ENCODE data around the gene C1orf216. TPM values are rescaled to one million over a fixed set of nuclear protein-coding genes. Genes with fewer than 3 reads are reported as not detected.
"Not testable (repeated sequence)": the region's sequence is repeated elsewhere in the genome, so short reads cannot be mapped to it uniquely, and the experiment has no call there.

The C1orf216 gene
- total and polyA plus RNA-seq, 2 donors (not counting 1 experiment from before 2014, with no cell fraction given): 2.2 to 5.4 TPM

DNA sequence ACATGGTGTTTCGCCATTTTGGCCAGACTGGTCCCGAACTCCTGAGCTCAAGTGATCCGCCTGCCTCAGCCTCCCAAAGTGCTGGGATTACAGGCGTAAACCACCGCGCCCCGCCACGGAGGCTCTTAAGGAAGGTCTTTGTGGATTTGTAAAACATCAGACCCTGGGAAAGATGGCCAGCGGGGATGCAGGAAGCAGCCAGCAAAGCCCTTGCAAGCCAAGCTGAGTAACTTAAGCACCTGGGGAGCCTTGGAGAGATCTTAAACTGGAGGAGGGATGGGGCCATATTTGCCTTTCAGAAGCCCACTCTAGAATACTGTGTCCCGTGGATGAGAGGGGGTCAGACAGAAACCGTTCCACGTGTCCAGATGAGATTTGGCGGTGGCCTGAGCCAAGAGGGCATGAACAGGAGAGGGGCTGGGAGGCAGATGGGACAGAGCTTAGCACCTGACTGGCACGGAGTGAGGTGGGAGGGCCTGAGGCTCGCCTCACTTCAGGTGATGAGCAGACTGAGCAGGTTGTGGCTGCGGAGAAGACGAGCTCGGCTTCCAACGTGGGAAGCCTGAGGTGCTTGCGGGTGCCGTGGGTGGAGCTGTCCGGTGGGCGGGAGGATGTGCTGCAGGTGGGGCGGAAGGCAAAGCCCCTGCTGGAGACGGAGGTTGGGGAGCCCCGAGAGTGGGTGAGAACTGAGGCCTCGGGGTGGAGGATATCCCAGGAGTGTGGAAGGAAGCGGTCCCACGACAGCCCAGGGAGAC, 11.7 kb downstream of the C1orf216 start:
- peaks cover 50% of the 10 kb centered on the region for H3K27me3 Mint-ChIP-seq
- H3K36me3 ChIP-seq (replicated peaks in 1 of 2; ENCODE audit: control extremely low read depth in 1 of 2, control insufficient read depth in 1 of 2, extremely low read depth in 1 of 2, insufficient read depth in 2 of 2, low read length in 1 of 2): no peaks in the 10 kb centered on the region

DNA sequence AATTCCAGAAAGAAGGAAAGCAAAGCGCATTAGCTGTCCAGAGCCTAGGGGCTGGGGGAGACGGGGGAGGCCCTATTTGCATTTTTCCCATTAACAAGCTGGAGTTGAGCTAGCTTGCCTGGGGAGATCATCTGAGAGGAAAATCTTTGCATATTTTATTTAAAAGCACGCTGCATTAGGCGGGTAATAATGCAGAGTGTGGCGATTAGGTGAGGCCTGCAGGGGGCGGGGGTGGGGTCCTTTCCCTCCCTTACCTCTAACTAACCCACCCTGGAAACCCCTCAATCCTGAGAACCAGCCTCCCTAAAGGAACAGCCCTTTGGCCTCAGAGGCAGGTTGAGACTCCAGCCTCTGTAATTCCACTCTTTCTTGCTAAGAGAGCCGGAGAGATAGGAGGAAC, 16.2 kb downstream of the C1orf216 start:
- no peak for DNase-seq
- no peak for ATAC-seq (ENCODE audit: low read depth)
- H3K4me1 Mint-ChIP-seq: peaks cover 9% of the 10 kb centered on the region
- Histone ChIP-seq H3K4me2 (replicated peaks; ENCODE audit: low read depth, low read length, poor library complexity, severe bottlenecking) (no peak overlapping the region), H2AFZ (ENCODE audit: insufficient read depth, low read depth, low read length, poor library complexity, severe bottlenecking) (no peak overlapping the region), H3K27me3 (replicated peaks in 1 of 4; ENCODE audit: control extremely low read depth in 1 of 4, control insufficient read depth in 3 of 4, insufficient read depth in 4 of 4, low read length in 3 of 4) (peaks cover 0 to 47% (median 38%) of the 10 kb centered on the region in 4 experiments), H3K27ac (ENCODE audit: low read length in 2 of 2) (no peak overlapping the region), H4K20me1 (ENCODE audit: control insufficient read depth, insufficient read depth, low read length, poor library complexity, severe bottlenecking) (no peaks in the 10 kb centered on the region), H3K4me3 (ENCODE audit: control extremely low read depth in 1 of 5, extremely low read depth in 1 of 5, insufficient read depth in 1 of 5, low read depth in 2 of 5, low read length in 4 of 5) (no peak overlapping the region), H3K4me1 (ENCODE audit: control insufficient read depth in 2 of 2, insufficient read depth in 2 of 2, low read length in 2 of 2) (peaks cover 6 to 7% of the 10 kb centered on the region in 2 donors), H3K36me3 (replicated peaks in 1 of 2; ENCODE audit: control extremely low read depth in 1 of 2, control insufficient read depth in 1 of 2, extremely low read depth in 1 of 2, insufficient read depth in 2 of 2, low read length in 1 of 2) (no peaks in the 10 kb centered on the region), H3K79me2 (ENCODE audit: control insufficient read depth, insufficient read depth, low read length) (no peaks in the 10 kb centered on the region), H3K9me3 (ENCODE audit: control extremely low read depth in 1 of 3, control insufficient read depth in 2 of 3, insufficient read depth in 1 of 3, low read length in 2 of 3) (peaks cover 0 to 2% (median 0%) of the 10 kb centered on the region in 3 donors), H3K9ac (ENCODE audit: low read length) (no peak overlapping the region)
- ChIA-PET CTCF (interaction anchor here (1.6 kb wide), 1 partner anchor 13 kb away, joined by 4 read pairs; no protein-coding TSS in a partner anchor), POLR2A (no interaction called here)
- no peak overlapping the region for H3K27ac Mint-ChIP-seq
- intact Hi-C loops (cut with micrococcal nuclease): no loop called here
- no peaks in the 10 kb centered on the region for H3K9me3 Mint-ChIP-seq (ENCODE audit: insufficient read depth)
- H3K27me3 Mint-ChIP-seq: peaks cover 66% of the 10 kb centered on the region
- WGBS (ENCODE audit: insufficient coverage): no CpG with 5 or more reads among the region's 7 CpGs
- TF ChIP-seq, protein P1, sequence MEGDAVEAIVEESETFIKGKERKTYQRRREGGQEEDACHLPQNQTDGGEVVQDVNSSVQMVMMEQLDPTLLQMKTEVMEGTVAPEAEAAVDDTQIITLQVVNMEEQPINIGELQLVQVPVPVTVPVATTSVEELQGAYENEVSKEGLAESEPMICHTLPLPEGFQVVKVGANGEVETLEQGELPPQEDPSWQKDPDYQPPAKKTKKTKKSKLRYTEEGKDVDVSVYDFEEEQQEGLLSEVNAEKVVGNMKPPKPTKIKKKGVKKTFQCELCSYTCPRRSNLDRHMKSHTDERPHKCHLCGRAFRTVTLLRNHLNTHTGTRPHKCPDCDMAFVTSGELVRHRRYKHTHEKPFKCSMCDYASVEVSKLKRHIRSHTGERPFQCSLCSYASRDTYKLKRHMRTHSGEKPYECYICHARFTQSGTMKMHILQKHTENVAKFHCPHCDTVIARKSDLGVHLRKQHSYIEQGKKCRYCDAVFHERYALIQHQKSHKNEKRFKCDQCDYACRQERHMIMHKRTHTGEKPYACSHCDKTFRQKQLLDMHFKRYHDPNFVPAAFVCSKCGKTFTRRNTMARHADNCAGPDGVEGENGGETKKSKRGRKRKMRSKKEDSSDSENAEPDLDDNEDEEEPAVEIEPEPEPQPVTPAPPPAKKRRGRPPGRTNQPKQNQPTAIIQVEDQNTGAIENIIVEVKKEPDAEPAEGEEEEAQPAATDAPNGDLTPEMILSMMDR (IDR thresholded peaks at IDR 0.05): no peak
- TF ChIP-seq EZH2 (IDR thresholded peaks at IDR 0.05; ENCODE audit: borderline replicate concordance, insufficient read depth, low read depth, low read length, poor library complexity, severe bottlenecking): no peak
- H3K4me3 Mint-ChIP-seq: no peak overlapping the region

More for the DNA sequence above, 11.7 kb downstream of the C1orf216 start:
- TF ChIP-seq, protein P1 (IDR thresholded peaks at IDR 0.05): no peak
- TF ChIP-seq EZH2 (IDR thresholded peaks at IDR 0.05; ENCODE audit: borderline replicate concordance, insufficient read depth, low read depth, low read length, poor library complexity, severe bottlenecking): peak; percentile 1
- Histone ChIP-seq H3K9me3 (ENCODE audit: control extremely low read depth in 1 of 3, control insufficient read depth in 2 of 3, insufficient read depth in 1 of 3, low read length in 2 of 3) (no peaks in the 10 kb centered on the region), H4K20me1 (ENCODE audit: control insufficient read depth, insufficient read depth, low read length, poor library complexity, severe bottlenecking) (no peaks in the 10 kb centered on the region), H3K4me3 (ENCODE audit: control extremely low read depth in 1 of 5, extremely low read depth in 1 of 5, insufficient read depth in 1 of 5, low read depth in 2 of 5, low read length in 4 of 5) (peak overlapping the region in 4 of 5 experiments; percentile 13 to 46 (median 36)), H3K27ac (ENCODE audit: low read length in 2 of 2) (no peak overlapping the region), H3K4me1 (ENCODE audit: control insufficient read depth in 2 of 2, insufficient read depth in 2 of 2, low read length in 2 of 2) (peaks cover 13 to 15% of the 10 kb centered on the region in 2 donors), H3K9ac (ENCODE audit: low read length) (peak overlapping the region; percentile 48), H3K27me3 (replicated peaks in 1 of 4; ENCODE audit: control extremely low read depth in 1 of 4, control insufficient read depth in 3 of 4, insufficient read depth in 4 of 4, low read length in 3 of 4) (peaks cover 0 to 48% (median 26%) of the 10 kb centered on the region in 4 experiments), H3K4me2 (replicated peaks; ENCODE audit: low read depth, low read length, poor library complexity, severe bottlenecking) (peak overlapping the region; percentile 87), H2AFZ (ENCODE audit: insufficient read depth, low read depth, low read length, poor library complexity, severe bottlenecking) (peak overlapping the region; percentile 76), H3K79me2 (ENCODE audit: control insufficient read depth, insufficient read depth, low read length) (no peaks in the 10 kb centered on the region)
- ChIA-PET CTCF (interaction anchor here (1.4 kb wide), 1 partner anchor 8 kb away, joined by 4 read pairs; no protein-coding TSS in a partner anchor), POLR2A (no interaction called here)
- Mint-ChIP-seq H3K4me1 (peaks cover 20% of the 10 kb centered on the region), H3K9me3 (ENCODE audit: insufficient read depth) (no peaks in the 10 kb centered on the region), H3K27ac (no peak overlapping the region), H3K4me3 (peak overlapping the region; percentile 78)
- no peak for ATAC-seq (ENCODE audit: low read depth)
- intact Hi-C loops (cut with micrococcal nuclease): no loop called here
- 42% methylated on average over 27 of the region's 29 CpGs for WGBS (ENCODE audit: insufficient coverage)
- peak; percentile 27 for DNase-seq

DNA sequence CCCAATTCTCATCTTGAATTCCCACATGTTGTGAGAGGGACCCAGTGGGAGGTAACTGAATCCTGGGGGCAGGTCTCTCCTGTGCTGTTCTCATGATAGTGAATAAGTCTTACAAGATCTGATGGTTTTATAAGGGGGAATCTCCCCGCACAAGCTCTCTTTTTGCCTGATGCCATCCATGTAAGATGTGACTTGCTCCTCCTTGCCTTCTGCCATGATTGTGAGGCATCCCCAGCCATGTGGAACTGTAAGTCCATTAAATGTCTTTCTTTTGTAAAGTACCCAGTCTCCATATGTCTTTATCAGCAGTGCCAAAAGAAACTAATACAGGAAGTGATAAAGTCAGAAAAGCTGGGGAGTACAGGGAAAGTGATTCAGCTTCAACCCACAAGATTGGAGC, 19.5 kb downstream of the C1orf216 start:
- H3K79me2 ChIP-seq (ENCODE audit: control insufficient read depth, insufficient read depth, low read length); H3K36me3 ChIP-seq (replicated peaks in 1 of 2; ENCODE audit: control extremely low read depth in 1 of 2, control insufficient read depth in 1 of 2, extremely low read depth in 1 of 2, insufficient read depth in 2 of 2, low read length in 1 of 2); DNase-seq; H3K27ac Mint-ChIP-seq; H3K9me3 ChIP-seq (ENCODE audit: control extremely low read depth in 1 of 3, control insufficient read depth in 2 of 3, insufficient read depth in 1 of 3, low read length in 2 of 3); H3K4me3 ChIP-seq (ENCODE audit: control extremely low read depth in 1 of 5, extremely low read depth in 1 of 5, insufficient read depth in 1 of 5, low read depth in 2 of 5, low read length in 4 of 5); H3K27ac ChIP-seq (ENCODE audit: low read length in 2 of 2); intact Hi-C loops (cut with micrococcal nuclease); H2AFZ ChIP-seq (ENCODE audit: insufficient read depth, low read depth, low read length, poor library complexity, severe bottlenecking); H4K20me1 ChIP-seq (ENCODE audit: control insufficient read depth, insufficient read depth, low read length, poor library complexity, severe bottlenecking); H3K4me1 ChIP-seq (ENCODE audit: control insufficient read depth in 2 of 2, insufficient read depth in 2 of 2, low read length in 2 of 2); H3K4me1 Mint-ChIP-seq; H3K9ac ChIP-seq (ENCODE audit: low read length); H3K4me3 Mint-ChIP-seq; H3K4me2 ChIP-seq (replicated peaks; ENCODE audit: low read depth, low read length, poor library complexity, severe bottlenecking); H3K9me3 Mint-ChIP-seq (ENCODE audit: insufficient read depth); POLR2A ChIA-PET; ATAC-seq (ENCODE audit: low read depth): not testable (repeated sequence)
- peaks cover 0 to 38% (median 30%) of the 10 kb centered on the region in 4 experiments for H3K27me3 ChIP-seq (replicated peaks in 1 of 4; ENCODE audit: control extremely low read depth in 1 of 4, control insufficient read depth in 3 of 4, insufficient read depth in 4 of 4, low read length in 3 of 4)
- CTCF ChIA-PET: interaction anchor here (3.3 kb wide), 1 partner anchor 16 kb away, joined by 16 read pairs; no protein-coding TSS in a partner anchor
- peaks cover 54% of the 10 kb centered on the region for H3K27me3 Mint-ChIP-seq
- 100% methylated on average over 1 of the region's 1 CpG for WGBS (ENCODE audit: insufficient coverage)
